Ishikawa (cell line): ENCODE measurements around the gene MOB2.

Experiments used
- CEBPB ChIP-seq: IDR thresholded peaks from 2 replicates; pipeline ENCODE4 v1.6.1; 2012
- CREB1 ChIP-seq: IDR thresholded peaks from 2 replicates; pipeline ENCODE4 v1.6.1; 2012; ENCODE audit warnings: low read depth
- EGR1 ChIP-seq: IDR thresholded peaks from 2 replicates; pipeline ENCODE4 v1.6.1; 2012
- EP300 ChIP-seq: IDR thresholded peaks from 2 replicates; pipeline ENCODE4 v1.6.1; 2012; ENCODE audit warnings: borderline replicate concordance
- FOXM1 ChIP-seq: IDR thresholded peaks from 2 replicates; pipeline ENCODE4 v1.6.1; 2012; ENCODE audit warnings: low read depth, borderline replicate concordance
- MAX ChIP-seq: IDR thresholded peaks from 2 replicates; pipeline ENCODE4 v1.6.1; 2012
- NFIC ChIP-seq: IDR thresholded peaks from 2 replicates; pipeline ENCODE4 v1.6.1; 2012
- RAD21 ChIP-seq: IDR thresholded peaks from 2 replicates; pipeline ENCODE4 v1.6.1; 2012; ENCODE audit warnings: low read depth
- REST ChIP-seq: IDR thresholded peaks from 2 replicates; pipeline ENCODE4 v1.6.1; 2012; ENCODE audit warnings: low read depth, mild to moderate bottlenecking
- TAF1 ChIP-seq: IDR thresholded peaks from 2 replicates; pipeline ENCODE4 v1.6.1; 2012; ENCODE audit warnings: low read depth, mild to moderate bottlenecking
- TCF12 ChIP-seq: IDR thresholded peaks from 2 replicates; pipeline ENCODE4 v1.6.1; 2012; ENCODE audit warnings: low read depth
- TEAD4 ChIP-seq: IDR thresholded peaks from 2 replicates; pipeline ENCODE4 v1.6.1; 2012
- USF1 ChIP-seq: IDR thresholded peaks from 2 replicates; pipeline ENCODE4 v1.6.1; 2012
- YY1 ChIP-seq: IDR thresholded peaks from 2 replicates; pipeline ENCODE4 v1.6.1; 2012; ENCODE audit warnings: low read depth
- ZBTB7A ChIP-seq: IDR thresholded peaks from 2 replicates; pipeline ENCODE4 v1.6.1; 2012; ENCODE audit warnings: low read depth

The MOB2 gene

GRCh38 chr11:1502168-1502953 lies 15.8 kb upstream of the MOB2 start:
- no peak for TF ChIP-seq USF1
- no peak for TF ChIP-seq TAF1

- TF ChIP-seq TEAD4, result no peak
- no peak for TF ChIP-seq CREB1
- no peak for TF ChIP-seq EGR1
- no peak for TF ChIP-seq TCF12
- no peak for TF ChIP-seq CEBPB
- TF ChIP-seq FOXM1, result no peak
- TF ChIP-seq YY1, result no peak
- no peak for TF ChIP-seq EP300
- TF ChIP-seq RAD21, result no peak
- TF ChIP-seq NFIC, result no peak
- TF ChIP-seq TAF1, result no peak
- TF ChIP-seq REST, result no peak
- no peak for TF ChIP-seq USF1
- no peak for TF ChIP-seq MAX
- no peak for TF ChIP-seq ZBTB7A
Measured at GRCh38 chr11:1501421-1502167, 15.0 kb upstream of the MOB2 start.

- no peak for TF ChIP-seq CEBPB
- TF ChIP-seq MAX, result no peak
- TF ChIP-seq TAF1, result no peak
- no peak for TF ChIP-seq EP300
- no peak for TF ChIP-seq YY1
- TF ChIP-seq ZBTB7A, result no peak
Measured at GRCh38 chr11:1500466-1501420, 14.2 kb upstream of the MOB2 start.

- TF ChIP-seq TCF12 (no peak), REST (no peak)
Measured at GRCh38 chr11:1499899-1500298, 13.3 kb upstream of the MOB2 start.

GRCh38 chr11:1499261-1499890 lies 12.8 kb upstream of the MOB2 start:
- TF ChIP-seq ZBTB7A (no peak), FOXM1 (no peak), CEBPB (no peak)
